DOHH2 (cell line): ENCODE measurements around the gene SF1.

Source experiments
- H3F3A ChIP-seq: fragments of 200-600 bp; sonication (generic), shearing (Covaris generic); 2 replicates; pipeline ENCODE4 v1.6.0; 2016; ENCODE audit warnings: antibody characterized with exemption, mild to moderate bottlenecking; ENCODE audit not compliant: control insufficient read depth, insufficient read depth
- H3K27ac ChIP-seq: fragments of 200-600 bp; sonication (generic); 2 replicates; pipeline ENCODE4 v1.5.1; 2014; ENCODE audit warnings: low read depth, mild to moderate bottlenecking, low read length, moderate library complexity
- H3K27me3 ChIP-seq: fragments of 200-600 bp; sonication (generic); 2 replicates; pipeline ENCODE4 v1.6.1; 2014; ENCODE audit warnings: mild to moderate bottlenecking, low read length, mixed read lengths; ENCODE audit not compliant: control insufficient read depth
- H3K36me3 ChIP-seq: fragments of 200-600 bp; sonication (generic); 2 replicates; pipeline ENCODE4 v1.6.1; 2014; ENCODE audit warnings: mild to moderate bottlenecking, low read length, moderate library complexity, mixed read lengths; ENCODE audit not compliant: control insufficient read depth
- H3K4me1 ChIP-seq: fragments of 200-600 bp; sonication (generic); 2 replicates; pipeline ENCODE4 v1.6.1; 2014; ENCODE audit warnings: mild to moderate bottlenecking, low read length, mixed read lengths; ENCODE audit not compliant: control insufficient read depth
- H3K4me2 ChIP-seq: fragments of 200-600 bp; sonication (generic); 2 replicates; pipeline ENCODE4 v1.6.0; 2014; ENCODE audit warnings: mild to moderate bottlenecking, low read length, moderate library complexity
- H3K4me3 ChIP-seq: fragments of 200-600 bp; sonication (generic); 2 replicates; pipeline ENCODE4 v1.5.1; 2014; ENCODE audit warnings: mild to moderate bottlenecking, low read length, mixed read lengths
- H3K79me2 ChIP-seq: fragments of 200-600 bp; sonication (generic); 2 replicates; pipeline ENCODE4 v1.6.1; 2014; ENCODE audit warnings: mild to moderate bottlenecking, low read length, mixed read lengths; ENCODE audit not compliant: control insufficient read depth
- H3K9me2 ChIP-seq: fragments of 200-600 bp; sonication (generic); replicated peaks from 2 replicates; pipeline ENCODE4 v1.6.1; 2014; ENCODE audit warnings: mild to moderate bottlenecking, low read length, mixed read lengths; ENCODE audit not compliant: control insufficient read depth
- H3K9me3 ChIP-seq: fragments of 200-600 bp; sonication (generic); 2 replicates; pipeline ENCODE4 v1.6.1; 2014; ENCODE audit warnings: antibody characterized with exemption, low read length, mixed read lengths; ENCODE audit not compliant: control insufficient read depth, insufficient read depth
- H4K20me1 ChIP-seq: fragments of 200-600 bp; sonication (generic); 2 replicates; pipeline ENCODE4 v1.6.0; 2014; ENCODE audit warnings: low read depth, mild to moderate bottlenecking, antibody characterized with exemption, low read length, moderate library complexity; ENCODE audit not compliant: control insufficient read depth, insufficient read depth
- CTCF ChIP-seq: fragments of 200-600 bp; sonication (generic); IDR thresholded peaks from one replicate; pipeline ENCODE4 v1.5.1; 2014; ENCODE audit warnings: antibody characterized with exemption, mild to moderate bottlenecking, low read depth, low read length; ENCODE audit not compliant: poor library complexity, severe bottlenecking
- EZH2phosphoT487 ChIP-seq: fragments of 200-600 bp; sonication (generic); IDR thresholded peaks from 2 replicates; pipeline ENCODE4 v1.6.1; 2017; ENCODE audit warnings: borderline replicate concordance, mild to moderate bottlenecking, antibody characterized with exemption, low read length, moderate library complexity, mixed read lengths

SF1 gene

DNA sequence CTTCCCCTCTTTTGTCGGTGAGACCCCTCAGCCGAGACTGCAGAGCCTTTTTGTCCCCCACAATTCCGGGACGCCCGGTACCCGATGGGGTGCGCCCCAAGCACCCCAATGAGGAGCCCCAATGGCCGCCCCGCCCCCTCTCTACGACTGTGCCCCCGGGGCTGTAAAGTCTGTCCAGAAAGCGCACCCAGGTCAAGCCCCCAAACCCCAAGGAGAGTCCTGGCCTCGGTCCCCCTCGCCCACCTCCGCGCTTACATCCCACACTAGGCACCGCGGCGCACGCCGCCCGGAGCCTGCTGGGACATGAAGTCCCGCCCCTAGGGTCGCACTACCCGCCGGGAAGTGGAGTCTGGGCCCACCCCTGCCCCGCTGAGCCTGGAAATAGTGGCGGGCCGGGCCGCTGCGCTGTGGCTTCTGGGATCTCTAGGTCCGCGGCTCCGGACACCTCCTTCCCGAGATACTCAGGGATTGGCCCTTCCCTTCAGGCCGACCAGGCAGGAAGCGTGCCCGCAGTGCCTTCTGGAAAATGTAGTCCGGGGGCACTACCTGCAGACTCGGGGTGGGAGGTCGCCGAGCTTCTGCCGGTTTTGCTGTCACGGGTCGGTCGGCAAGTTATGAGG lies 32.0 kb upstream of the SF1 start, which contains the start of gene MEN1:
Gene MEN1, minus strand, starts transcription at position 281 of the 620 bp plus-strand sequence. CDS start 442 bp downstream, outside the sequence.
- no peaks in the 10 kb centered on the region for H3K9me2 ChIP-seq
- H3K4me2 ChIP-seq, result peak within 1 kb of the TSS; percentile 96
- H3K27ac ChIP-seq, result peak within 1 kb of the TSS; percentile 48
- peaks cover 7% of the 10 kb centered on the region; the same call in 1 of the 2 replicates for H3F3A ChIP-seq
- no peaks in the 10 kb centered on the region for H3K9me3 ChIP-seq
- H4K20me1 ChIP-seq, result no peaks in the 10 kb centered on the region
- no peaks in the 10 kb centered on the region for H3K27me3 ChIP-seq
- H3K4me1 ChIP-seq, result peaks cover 36% of the 10 kb centered on the region
- TF ChIP-seq CTCF, result no peak
- TF ChIP-seq EZH2phosphoT487, result no peak
- peak within 1 kb of the TSS; percentile 88 for H3K4me3 ChIP-seq
- H3K36me3 ChIP-seq, result peaks cover 36% of the 10 kb centered on the region
- H3K79me2 ChIP-seq, result peaks cover 27% of the 10 kb centered on the region

- Histone ChIP-seq H3F3A (peaks cover 7% of the 10 kb centered on the region; the same call in 1 of the 2 replicates), H3K27ac (peak overlapping the region; percentile 48), H3K4me2 (peak overlapping the region; percentile 96), H3K36me3 (peaks cover 42% of the 10 kb centered on the region), H3K27me3 (no peaks in the 10 kb centered on the region), H3K4me1 (peaks cover 30% of the 10 kb centered on the region), H3K9me2 (no peaks in the 10 kb centered on the region), H3K79me2 (peaks cover 27% of the 10 kb centered on the region), H3K4me3 (peak overlapping the region; percentile 88), H3K9me3 (no peaks in the 10 kb centered on the region), H4K20me1 (no peaks in the 10 kb centered on the region)
- TF ChIP-seq EZH2phosphoT487 (no peak), CTCF (no peak)
These were observed 31.5 kb upstream of the SF1 start for GRCh38 chr11:64809781-64810241.

GRCh38 chr11:64805481-64805880 lies 27.1 kb upstream of the SF1 start:
- H3K36me3 ChIP-seq, result peaks cover 75% of the 10 kb centered on the region
- H3K4me1 ChIP-seq, result peaks cover 46% of the 10 kb centered on the region

More at GRCh38 chr11:64805481-64805880, 27.1 kb upstream of the SF1 start:
- Histone ChIP-seq H3K4me2 (no peak overlapping the region), H3K79me2 (peaks cover 43% of the 10 kb centered on the region), H3F3A (peaks cover 14% of the 10 kb centered on the region), H3K9me3 (no peaks in the 10 kb centered on the region), H3K27me3 (no peaks in the 10 kb centered on the region), H3K9me2 (no peaks in the 10 kb centered on the region), H4K20me1 (no peaks in the 10 kb centered on the region), H3K4me3 (no peak overlapping the region), H3K27ac (no peak overlapping the region)
- TF ChIP-seq CTCF, result no peak
- no peak for TF ChIP-seq EZH2phosphoT487
